Measurements from ENCODE around the gene D2HGDH.
"Not testable (repeated sequence)": the region's sequence is repeated elsewhere in the genome, so short reads cannot be mapped to it uniquely, and the experiment has no call there.

D2HGDH gene

GRCh38 chr2:241739177-241739576 is 4.7 kb downstream of the D2HGDH start:
- DNase-seq (ENCODE audit: low spot score) = no peak
- in situ Hi-C loops (cut with MboI; ENCODE audit: low pct_unique_long_range_greater_than_20kb, low sequenced_read_pairs, unreplicated experiment) = no loop called here
- no peak for TF ChIP-seq CTCF (IDR thresholded peaks at IDR 0.05; ENCODE audit: extremely low read depth, insufficient read depth, missing control alignments)

- DNase-seq (ENCODE audit: low spot score) = no peak
- in situ Hi-C loops (cut with MboI; ENCODE audit: low pct_unique_long_range_greater_than_20kb, low sequenced_read_pairs, unreplicated experiment) = no loop called here
- TF ChIP-seq CTCF (IDR thresholded peaks at IDR 0.05; ENCODE audit: extremely low read depth, insufficient read depth, missing control alignments) = no peak
Observed at GRCh38 chr2:241739651-241740050, 5.2 kb downstream of the D2HGDH start.

GRCh38 chr2:241741016-241741415 is 6.6 kb downstream of the D2HGDH start:
- no peak for DNase-seq (ENCODE audit: low spot score)
- no peak for TF ChIP-seq CTCF (IDR thresholded peaks at IDR 0.05; ENCODE audit: extremely low read depth, insufficient read depth, missing control alignments)
- in situ Hi-C loops (cut with MboI; ENCODE audit: low pct_unique_long_range_greater_than_20kb, low sequenced_read_pairs, unreplicated experiment) = no loop called here

- in situ Hi-C loops (cut with MboI; ENCODE audit: low pct_unique_long_range_greater_than_20kb, low sequenced_read_pairs, unreplicated experiment) = no loop called here
- DNase-seq (ENCODE audit: low spot score) = no peak
- no peak for TF ChIP-seq CTCF (IDR thresholded peaks at IDR 0.05; ENCODE audit: extremely low read depth, insufficient read depth, missing control alignments)
Observed at GRCh38 chr2:241742320-241742939, 8.0 kb downstream of the D2HGDH start.

GRCh38 chr2:241743008-241743407 is 8.6 kb downstream of the D2HGDH start:
- DNase-seq (ENCODE audit: low spot score); in situ Hi-C loops (cut with MboI; ENCODE audit: low pct_unique_long_range_greater_than_20kb, low sequenced_read_pairs, unreplicated experiment): not testable (repeated sequence)

GRCh38 chr2:241743620-241744019 is 9.2 kb downstream of the D2HGDH start:
- TF ChIP-seq CTCF (IDR thresholded peaks at IDR 0.05; ENCODE audit: extremely low read depth, insufficient read depth, missing control alignments) = no peak
- in situ Hi-C loops (cut with MboI; ENCODE audit: low pct_unique_long_range_greater_than_20kb, low sequenced_read_pairs, unreplicated experiment) = no loop called here

GRCh38 chr2:241744028-241744754 is 9.8 kb downstream of the D2HGDH start:
- in situ Hi-C loops (cut with MboI; ENCODE audit: low pct_unique_long_range_greater_than_20kb, low sequenced_read_pairs, unreplicated experiment) = no loop called here
- no peak for DNase-seq (ENCODE audit: low spot score)
- TF ChIP-seq CTCF (IDR thresholded peaks at IDR 0.05; ENCODE audit: extremely low read depth, insufficient read depth, missing control alignments) = no peak

More at GRCh38 chr2:241743620-241744019, 9.2 kb downstream of the D2HGDH start:
- DNase-seq (ENCODE audit: low spot score) = no peak

All from GM13977 (cell line).